ENCODE data around the gene ARL17B.
A peak's percentile ranks its signal among the peaks of the same experiment; 100 is the strongest.
"Not testable (repeated sequence)": the region's sequence is repeated elsewhere in the genome, so short reads cannot be mapped to it uniquely, and the experiment has no call there.

Gene ARL17B

GRCh38 chr17:46361755-46362154, at the start of gene ARL17B:
TSS of gene ARL17B (minus strand) at chr17:46361766. CDS start at chr17:46358397, 3,369 bp downstream.
- peak; percentile 69 to 72 for DNase-seq (ENCODE audit: low read depth in 1 of 2, low spot score in 1 of 2)

- not testable (repeated sequence) for DNase-seq (ENCODE audit: low read depth in 1 of 2, low spot score in 1 of 2)
These were observed 48.3 kb upstream of the ARL17B start for GRCh38 chr17:46409864-46410263.

- not testable (repeated sequence) for DNase-seq (ENCODE audit: low read depth in 1 of 2, low spot score in 1 of 2)
These were observed 45.6 kb upstream of the ARL17B start for GRCh38 chr17:46407155-46407554.

- not testable (repeated sequence) for DNase-seq (ENCODE audit: low read depth in 1 of 2, low spot score in 1 of 2)
These were observed 39.6 kb upstream of the ARL17B start for GRCh38 chr17:46401033-46401787.

GRCh38 chr17:46400543-46400942, 39.0 kb upstream of the ARL17B start:
- not testable (repeated sequence) for DNase-seq (ENCODE audit: low read depth in 1 of 2, low spot score in 1 of 2)

- DNase-seq (ENCODE audit: low read depth in 1 of 2, low spot score in 1 of 2) = not testable (repeated sequence)
These were observed 38.4 kb upstream of the ARL17B start for GRCh38 chr17:46399993-46400392.

GRCh38 chr17:46396292-46396691, 34.7 kb upstream of the ARL17B start:
- DNase-seq (ENCODE audit: low read depth in 1 of 2, low spot score in 1 of 2) = not testable (repeated sequence)

- DNase-seq (ENCODE audit: low read depth in 1 of 2, low spot score in 1 of 2) = not testable (repeated sequence)
These were observed 32.1 kb upstream of the ARL17B start for GRCh38 chr17:46393702-46394101.

- not testable (repeated sequence) for DNase-seq (ENCODE audit: low read depth in 1 of 2, low spot score in 1 of 2)
These were observed 23.9 kb upstream of the ARL17B start for GRCh38 chr17:46385491-46385890.

- DNase-seq (ENCODE audit: low read depth in 1 of 2, low spot score in 1 of 2) = not testable (repeated sequence)
These were observed 21.6 kb upstream of the ARL17B start for GRCh38 chr17:46383118-46383517.

GRCh38 chr17:46373418-46373817, 11.9 kb upstream of the ARL17B start:
- not testable (repeated sequence) for DNase-seq (ENCODE audit: low read depth in 1 of 2, low spot score in 1 of 2)

GRCh38 chr17:46372236-46373229, 11.0 kb upstream of the ARL17B start:
- not testable (repeated sequence) for DNase-seq (ENCODE audit: low read depth in 1 of 2, low spot score in 1 of 2)

GRCh38 chr17:46367520-46367919, 6.0 kb upstream of the ARL17B start:
- DNase-seq (ENCODE audit: low read depth in 1 of 2, low spot score in 1 of 2) = not testable (repeated sequence)

- not testable (repeated sequence) for DNase-seq (ENCODE audit: low read depth in 1 of 2, low spot score in 1 of 2)
These were observed 326 bp downstream of the ARL17B start for GRCh38 chr17:46361145-46361735.

- DNase-seq (ENCODE audit: low read depth in 1 of 2, low spot score in 1 of 2) = not testable (repeated sequence)
These were observed 7.7 kb downstream of the ARL17B start for GRCh38 chr17:46353856-46354255.

GRCh38 chr17:46349060-46349459, 12.5 kb downstream of the ARL17B start:
- DNase-seq (ENCODE audit: low read depth in 1 of 2, low spot score in 1 of 2) = not testable (repeated sequence)

GRCh38 chr17:46348345-46348744, 13.2 kb downstream of the ARL17B start:
- DNase-seq (ENCODE audit: low read depth in 1 of 2, low spot score in 1 of 2) = not testable (repeated sequence)

GRCh38 chr17:46342131-46342530, 19.4 kb downstream of the ARL17B start:
- not testable (repeated sequence) for DNase-seq (ENCODE audit: low read depth in 1 of 2, low spot score in 1 of 2)

- not testable (repeated sequence) for DNase-seq (ENCODE audit: low read depth in 1 of 2, low spot score in 1 of 2)
These were observed 20.3 kb downstream of the ARL17B start for GRCh38 chr17:46341220-46341619.

- DNase-seq (ENCODE audit: low read depth in 1 of 2, low spot score in 1 of 2) = not testable (repeated sequence)
These were observed 66.7 kb downstream of the ARL17B start, which contains the start of gene LRRC37A for GRCh38 chr17:46294831-46295230. TSS of gene LRRC37A (plus strand) at chr17:46295131. CDS start at chr17:46295134, 3 bp downstream.

- DNase-seq (ENCODE audit: low read depth in 1 of 2, low spot score in 1 of 2) = not testable (repeated sequence)
These were observed 69.9 kb downstream of the ARL17B start for GRCh38 chr17:46291618-46292017.

Measured in stimulated activated CD4-positive, alpha-beta T cell treated with anti-CD3 and anti-CD28 coated beads, Interleukin-15, amount 100 ng/mL, for 1 hour (primary cell).